Measurements from ENCODE around the gene PNN. TPM values are rescaled to one million over a fixed set of nuclear protein-coding genes. Genes with fewer than 3 reads are reported as not detected.
A peak's percentile ranks its signal among the peaks of the same experiment; 100 is the strongest.

The PNN gene
- total and polyA plus RNA-seq, 9 of the 15 experiments (the other 6 are each of a cell fraction or from before 2014, with no cell fraction given), result 30.2 to 188 (median 69.7) TPM

DNA sequence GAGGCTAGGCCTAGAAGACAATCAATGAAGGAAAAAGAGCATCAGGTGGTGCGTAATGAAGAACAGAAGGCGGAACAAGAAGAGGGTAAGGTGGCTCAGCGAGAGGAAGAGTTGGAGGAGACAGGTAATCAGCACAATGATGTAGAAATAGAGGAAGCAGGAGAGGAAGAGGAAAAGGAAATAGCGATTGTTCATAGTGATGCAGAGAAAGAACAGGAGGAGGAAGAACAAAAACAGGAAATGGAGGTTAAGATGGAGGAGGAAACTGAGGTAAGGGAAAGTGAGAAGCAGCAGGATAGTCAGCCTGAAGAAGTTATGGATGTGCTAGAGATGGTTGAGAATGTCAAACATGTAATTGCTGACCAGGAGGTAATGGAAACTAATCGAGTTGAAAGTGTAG is 5.5 kb downstream of the PNN start:
- Histone ChIP-seq H3K27me3 (ENCODE audit: control insufficient read depth in 2 of 2, insufficient read depth in 2 of 2, low read length in 2 of 2) (no peaks in the 10 kb centered on the region), H3K4me3 (no peak overlapping the region), H3K9me1 (ENCODE audit: control insufficient read depth, insufficient read depth, low read length) (no peaks in the 10 kb centered on the region), H3K9me3 (replicated peaks; ENCODE audit: control insufficient read depth, insufficient read depth, low read depth, low read length) (no peaks in the 10 kb centered on the region), H3K4me2 (ENCODE audit: insufficient read depth, low read length) (no peak overlapping the region), H3K4me1 (replicated peaks in 1 of 2; ENCODE audit: control insufficient read depth in 2 of 2, insufficient read depth in 2 of 2, low read length in 2 of 2) (peaks cover 0 to 1% of the 10 kb centered on the region in 2 experiments; a peak in 2 of 5 replicates), H4K20me1 (replicated peaks; ENCODE audit: control insufficient read depth, insufficient read depth, low read length) (no peaks in the 10 kb centered on the region), H3K9ac (ENCODE audit: insufficient read depth in 1 of 2, low read depth in 2 of 2, low read length in 2 of 2) (no peak overlapping the region), H3K79me2 (ENCODE audit: control insufficient read depth, insufficient read depth, low read length) (peaks cover 33% of the 10 kb centered on the region), H3K27ac (ENCODE audit: extremely low read depth, low read depth, low read length) (no peak overlapping the region), H3K36me3 (ENCODE audit: control insufficient read depth, insufficient read depth, low read length) (peaks cover 89% of the 10 kb centered on the region), H2AFZ (ENCODE audit: low read depth, low read length) (no peak overlapping the region)
- TF ChIP-seq THRAP3 (IDR thresholded peaks at IDR 0.05; ENCODE audit: borderline replicate concordance) (peak; percentile 57; the same call in 1 of the 2 replicates), ZNF316 (IDR thresholded peaks at IDR 0.05) (peak; percentile 25; the same call in 1 of the 2 replicates), POLR2B (IDR thresholded peaks at IDR 0.05; ENCODE audit: low read depth, partially characterized antibody) (peak; percentile 66), POLR2A (conservative IDR thresholded peaks at IDR 0.05) (peak; percentile 41), THRB (CRISPR knock-in tag; conservative IDR thresholded peaks at IDR 0.05) (0 out of 2 replicates have a peak, but pooled peaks have one; percentile 50), ZNF584 (CRISPR knock-in tag; IDR thresholded peaks at IDR 0.05; ENCODE audit: low read depth) (no peak), SUPT5H (IDR thresholded peaks at IDR 0.05) (peak; percentile 47), HNRNPUL1 (IDR thresholded peaks at IDR 0.05; ENCODE audit: low read length) (no peak), CBX1 (IDR thresholded peaks at IDR 0.05; ENCODE audit: low read depth) (no peak)
- TF ChIP-seq, protein P1, sequence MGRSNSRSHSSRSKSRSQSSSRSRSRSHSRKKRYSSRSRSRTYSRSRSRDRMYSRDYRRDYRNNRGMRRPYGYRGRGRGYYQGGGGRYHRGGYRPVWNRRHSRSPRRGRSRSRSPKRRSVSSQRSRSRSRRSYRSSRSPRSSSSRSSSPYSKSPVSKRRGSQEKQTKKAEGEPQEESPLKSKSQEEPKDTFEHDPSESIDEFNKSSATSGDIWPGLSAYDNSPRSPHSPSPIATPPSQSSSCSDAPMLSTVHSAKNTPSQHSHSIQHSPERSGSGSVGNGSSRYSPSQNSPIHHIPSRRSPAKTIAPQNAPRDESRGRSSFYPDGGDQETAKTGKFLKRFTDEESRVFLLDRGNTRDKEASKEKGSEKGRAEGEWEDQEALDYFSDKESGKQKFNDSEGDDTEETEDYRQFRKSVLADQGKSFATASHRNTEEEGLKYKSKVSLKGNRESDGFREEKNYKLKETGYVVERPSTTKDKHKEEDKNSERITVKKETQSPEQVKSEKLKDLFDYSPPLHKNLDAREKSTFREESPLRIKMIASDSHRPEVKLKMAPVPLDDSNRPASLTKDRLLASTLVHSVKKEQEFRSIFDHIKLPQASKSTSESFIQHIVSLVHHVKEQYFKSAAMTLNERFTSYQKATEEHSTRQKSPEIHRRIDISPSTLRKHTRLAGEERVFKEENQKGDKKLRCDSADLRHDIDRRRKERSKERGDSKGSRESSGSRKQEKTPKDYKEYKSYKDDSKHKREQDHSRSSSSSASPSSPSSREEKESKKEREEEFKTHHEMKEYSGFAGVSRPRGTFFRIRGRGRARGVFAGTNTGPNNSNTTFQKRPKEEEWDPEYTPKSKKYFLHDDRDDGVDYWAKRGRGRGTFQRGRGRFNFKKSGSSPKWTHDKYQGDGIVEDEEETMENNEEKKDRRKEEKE (IDR thresholded peaks at IDR 0.05; ENCODE audit: borderline replicate concordance in 1 of 2, control insufficient read depth in 1 of 2, low read depth in 2 of 2, low read length in 1 of 2), result peak in 1 of 2 experiments; percentile 77; a peak in 1 of 4 replicates
- TF ChIP-seq, protein P2, sequence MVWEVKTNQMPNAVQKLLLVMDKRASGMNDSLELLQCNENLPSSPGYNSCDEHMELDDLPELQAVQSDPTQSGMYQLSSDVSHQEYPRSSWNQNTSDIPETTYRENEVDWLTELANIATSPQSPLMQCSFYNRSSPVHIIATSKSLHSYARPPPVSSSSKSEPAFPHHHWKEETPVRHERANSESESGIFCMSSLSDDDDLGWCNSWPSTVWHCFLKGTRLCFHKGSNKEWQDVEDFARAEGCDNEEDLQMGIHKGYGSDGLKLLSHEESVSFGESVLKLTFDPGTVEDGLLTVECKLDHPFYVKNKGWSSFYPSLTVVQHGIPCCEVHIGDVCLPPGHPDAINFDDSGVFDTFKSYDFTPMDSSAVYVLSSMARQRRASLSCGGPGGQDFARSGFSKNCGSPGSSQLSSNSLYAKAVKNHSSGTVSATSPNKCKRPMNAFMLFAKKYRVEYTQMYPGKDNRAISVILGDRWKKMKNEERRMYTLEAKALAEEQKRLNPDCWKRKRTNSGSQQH (CRISPR knock-in tag; IDR thresholded peaks at IDR 0.05), result 0 out of 2 replicates have a peak, but pooled peaks have one; percentile 42
- ChIA-PET POLR2A (interaction anchor here (0.8 to 1.4 kb wide), 4 partner anchors 10 to 201 kb away, joined by 3 to 11 read pairs (median 4); partner anchors contain the start of gene TRAPPC6B), CTCF (ENCODE audit: low intra/inter-chr PET ratio) (no interaction called here)
- 96% methylated on average over 4 of the region's 5 CpGs for WGBS (ENCODE audit: insufficient coverage, low coverage, missing lambda C conversion rate)
- intact Hi-C loops (cut with micrococcal nuclease) (no loop called here), in situ Hi-C loops (cut with MboI) (no loop called here)
- no TSS peak for BruUV-seq (replicated peaks)
- DNase-seq (ENCODE audit: extremely low read depth in 1 of 4, low spot score in 3 of 4) (no peak), ATAC-seq (no peak), FAIRE-seq (no peak)

Measured in K562 (cell line).